ENCODE results near the gene YWHAE. TPM values are rescaled to one million over a fixed set of nuclear protein-coding genes. Genes with fewer than 3 reads are reported as not detected.
"Not testable (repeated sequence)": the region's sequence is repeated elsewhere in the genome, so short reads cannot be mapped to it uniquely, and the experiment has no call there.

The YWHAE gene
- total and polyA plus RNA-seq, 2 donors (not counting 1 experiment from before 2014, with no cell fraction given): 364 to 1,742 TPM

DNA sequence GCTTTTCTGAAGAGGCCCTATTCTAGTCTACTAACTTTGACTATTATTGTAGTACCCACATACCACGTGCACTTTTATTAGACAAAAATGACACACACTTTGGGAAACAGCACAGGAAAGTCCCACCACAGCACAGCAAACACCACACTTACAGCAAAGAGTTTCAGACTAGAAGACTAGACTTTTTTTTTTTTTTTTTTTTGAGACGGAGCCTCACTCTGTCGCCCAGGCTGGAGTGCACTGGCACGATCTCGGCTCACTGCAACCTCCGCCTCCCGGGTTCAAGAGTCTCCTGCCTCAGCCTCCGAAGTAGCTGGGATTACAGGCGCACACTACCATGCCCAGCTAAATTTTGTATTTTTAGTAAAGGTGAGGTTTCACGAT, 20.1 kb downstream of the YWHAE start:
- no peaks in the 10 kb centered on the region for H3K9me3 ChIP-seq (ENCODE audit: control insufficient read depth, insufficient read depth, low read depth, low read length)
- peaks cover 2% of the 10 kb centered on the region for H3K36me3 ChIP-seq (ENCODE audit: control insufficient read depth, insufficient read depth, low read length)
- H3K4me1 ChIP-seq (ENCODE audit: control insufficient read depth, extremely low read depth, insufficient read depth, low read length): peaks cover 21% of the 10 kb centered on the region
- H3K9ac ChIP-seq (ENCODE audit: insufficient read depth, low read length): no peak overlapping the region
- H4K20me1 ChIP-seq (ENCODE audit: control insufficient read depth, extremely low read depth, insufficient read depth, low read length): peaks cover 19% of the 10 kb centered on the region
- no peaks in the 10 kb centered on the region for H3K27me3 ChIP-seq (ENCODE audit: control insufficient read depth, insufficient read depth, low read length)
- H3K4me3 ChIP-seq (replicated peaks in 1 of 4; ENCODE audit: control extremely low read depth in 1 of 4, insufficient read depth in 1 of 4, low read depth in 3 of 4, low read length in 4 of 4): no peak overlapping the region
- peaks cover 98% of the 10 kb centered on the region for H3K79me2 ChIP-seq (ENCODE audit: control insufficient read depth, insufficient read depth, low read length)
- H2AFZ ChIP-seq (ENCODE audit: low read length): no peak overlapping the region
- no peak overlapping the region for H3K27ac ChIP-seq (ENCODE audit: insufficient read depth, low read length)
- no peak for DNase-seq (ENCODE audit: low read depth in 2 of 2)
- TF ChIP-seq EZH2 (IDR thresholded peaks at IDR 0.05; ENCODE audit: low read length, missing control alignments): no peak
- TF ChIP-seq, protein P1, sequence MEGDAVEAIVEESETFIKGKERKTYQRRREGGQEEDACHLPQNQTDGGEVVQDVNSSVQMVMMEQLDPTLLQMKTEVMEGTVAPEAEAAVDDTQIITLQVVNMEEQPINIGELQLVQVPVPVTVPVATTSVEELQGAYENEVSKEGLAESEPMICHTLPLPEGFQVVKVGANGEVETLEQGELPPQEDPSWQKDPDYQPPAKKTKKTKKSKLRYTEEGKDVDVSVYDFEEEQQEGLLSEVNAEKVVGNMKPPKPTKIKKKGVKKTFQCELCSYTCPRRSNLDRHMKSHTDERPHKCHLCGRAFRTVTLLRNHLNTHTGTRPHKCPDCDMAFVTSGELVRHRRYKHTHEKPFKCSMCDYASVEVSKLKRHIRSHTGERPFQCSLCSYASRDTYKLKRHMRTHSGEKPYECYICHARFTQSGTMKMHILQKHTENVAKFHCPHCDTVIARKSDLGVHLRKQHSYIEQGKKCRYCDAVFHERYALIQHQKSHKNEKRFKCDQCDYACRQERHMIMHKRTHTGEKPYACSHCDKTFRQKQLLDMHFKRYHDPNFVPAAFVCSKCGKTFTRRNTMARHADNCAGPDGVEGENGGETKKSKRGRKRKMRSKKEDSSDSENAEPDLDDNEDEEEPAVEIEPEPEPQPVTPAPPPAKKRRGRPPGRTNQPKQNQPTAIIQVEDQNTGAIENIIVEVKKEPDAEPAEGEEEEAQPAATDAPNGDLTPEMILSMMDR (conservative IDR thresholded peaks at IDR 0.05 in 1 of 2, IDR thresholded peaks at IDR 0.05 in 1 of 2; ENCODE audit: low read depth in 1 of 2, low read length in 2 of 2): no peak
- no peak overlapping the region for H3K4me2 ChIP-seq (ENCODE audit: extremely low read depth, insufficient read depth, low read length)

- H3K27me3 ChIP-seq (ENCODE audit: control insufficient read depth, insufficient read depth, low read length): no peaks in the 10 kb centered on the region
- no peak overlapping the region for H3K27ac ChIP-seq (ENCODE audit: insufficient read depth, low read length)
- H3K4me2 ChIP-seq (ENCODE audit: extremely low read depth, insufficient read depth, low read length): no peak overlapping the region
- H3K4me1 ChIP-seq (ENCODE audit: control insufficient read depth, extremely low read depth, insufficient read depth, low read length): peaks cover 19% of the 10 kb centered on the region
- TF ChIP-seq, protein P1 (conservative IDR thresholded peaks at IDR 0.05 in 1 of 2, IDR thresholded peaks at IDR 0.05 in 1 of 2; ENCODE audit: low read depth in 1 of 2, low read length in 2 of 2): no peak
- no peak for TF ChIP-seq EZH2 (IDR thresholded peaks at IDR 0.05; ENCODE audit: low read length, missing control alignments)
- H3K9me3 ChIP-seq (ENCODE audit: control insufficient read depth, insufficient read depth, low read depth, low read length): no peaks in the 10 kb centered on the region
- peaks cover 98% of the 10 kb centered on the region for H3K79me2 ChIP-seq (ENCODE audit: control insufficient read depth, insufficient read depth, low read length)
- H2AFZ ChIP-seq (ENCODE audit: low read length): no peak overlapping the region
- DNase-seq (ENCODE audit: low read depth in 2 of 2): no peak
- H4K20me1 ChIP-seq (ENCODE audit: control insufficient read depth, extremely low read depth, insufficient read depth, low read length): peaks cover 19% of the 10 kb centered on the region
- no peak overlapping the region for H3K9ac ChIP-seq (ENCODE audit: insufficient read depth, low read length)
- H3K4me3 ChIP-seq (replicated peaks in 1 of 4; ENCODE audit: control extremely low read depth in 1 of 4, insufficient read depth in 1 of 4, low read depth in 3 of 4, low read length in 4 of 4): no peak overlapping the region
- H3K36me3 ChIP-seq (ENCODE audit: control insufficient read depth, insufficient read depth, low read length): peaks cover 2% of the 10 kb centered on the region
These were observed 20.7 kb downstream of the YWHAE start for GRCh38 chr17:1379208-1379929.

- H3K4me1 ChIP-seq (ENCODE audit: control insufficient read depth, extremely low read depth, insufficient read depth, low read length): peaks cover 19% of the 10 kb centered on the region
These were observed 21.6 kb downstream of the YWHAE start for GRCh38 chr17:1378476-1378860.

More at GRCh38 chr17:1378476-1378860, 21.6 kb downstream of the YWHAE start:
- H3K79me2 ChIP-seq (ENCODE audit: control insufficient read depth, insufficient read depth, low read length): peaks cover 98% of the 10 kb centered on the region
- H3K27ac ChIP-seq (ENCODE audit: insufficient read depth, low read length); H3K9ac ChIP-seq (ENCODE audit: insufficient read depth, low read length); H3K4me2 ChIP-seq (ENCODE audit: extremely low read depth, insufficient read depth, low read length); H3K9me3 ChIP-seq (ENCODE audit: control insufficient read depth, insufficient read depth, low read depth, low read length); H3K36me3 ChIP-seq (ENCODE audit: control insufficient read depth, insufficient read depth, low read length); H2AFZ ChIP-seq (ENCODE audit: low read length); H3K4me3 ChIP-seq (replicated peaks in 1 of 4; ENCODE audit: control extremely low read depth in 1 of 4, insufficient read depth in 1 of 4, low read depth in 3 of 4, low read length in 4 of 4); DNase-seq (ENCODE audit: low read depth in 2 of 2); H3K27me3 ChIP-seq (ENCODE audit: control insufficient read depth, insufficient read depth, low read length): not testable (repeated sequence)
- H4K20me1 ChIP-seq (ENCODE audit: control insufficient read depth, extremely low read depth, insufficient read depth, low read length): peaks cover 19% of the 10 kb centered on the region
